ENCODE measurements around the gene GIGYF2.

DNA sequence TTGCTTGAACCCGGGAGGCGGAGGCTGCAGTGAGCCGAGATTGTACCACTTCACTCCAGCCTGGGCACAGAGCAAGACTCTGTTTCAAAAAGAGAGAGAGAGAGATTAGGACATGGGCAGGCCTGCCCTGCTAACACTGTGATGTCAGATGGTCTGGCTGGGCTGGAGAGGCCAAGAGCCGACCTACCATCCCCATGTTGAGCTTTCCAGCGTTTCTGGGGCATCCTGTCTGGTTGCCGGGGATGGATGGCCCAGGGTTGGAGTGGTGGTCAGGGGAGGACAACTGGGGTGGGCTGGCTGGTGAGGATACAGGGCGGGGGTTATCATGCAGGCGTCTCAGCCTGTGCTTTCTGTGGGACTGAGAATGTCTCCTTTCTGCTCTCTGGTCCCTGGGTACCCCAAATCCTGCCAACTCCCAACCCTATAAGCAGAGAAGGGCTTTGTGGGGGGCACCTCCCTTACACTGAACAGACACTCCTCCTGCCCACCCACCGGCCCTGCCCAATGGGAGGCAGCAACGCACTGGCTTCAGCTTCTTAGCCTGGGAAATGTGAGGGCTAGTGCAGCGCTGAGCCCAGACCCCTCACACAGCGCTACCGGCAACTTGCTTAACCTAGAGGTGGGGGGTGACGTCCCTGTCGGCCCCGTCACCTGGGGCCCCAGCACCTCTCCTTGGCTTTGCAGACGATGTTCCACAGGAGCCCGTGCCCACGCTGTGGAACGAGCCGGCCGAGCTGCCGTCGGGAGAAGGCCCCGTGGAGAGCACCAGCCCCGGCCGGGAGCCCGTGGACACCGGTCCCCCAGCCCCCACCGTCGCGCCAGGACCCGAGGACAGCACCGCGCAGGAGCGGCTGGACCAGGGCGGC lies 178.4 kb downstream of the GIGYF2 start:
- TF ChIP-seq, protein P1, sequence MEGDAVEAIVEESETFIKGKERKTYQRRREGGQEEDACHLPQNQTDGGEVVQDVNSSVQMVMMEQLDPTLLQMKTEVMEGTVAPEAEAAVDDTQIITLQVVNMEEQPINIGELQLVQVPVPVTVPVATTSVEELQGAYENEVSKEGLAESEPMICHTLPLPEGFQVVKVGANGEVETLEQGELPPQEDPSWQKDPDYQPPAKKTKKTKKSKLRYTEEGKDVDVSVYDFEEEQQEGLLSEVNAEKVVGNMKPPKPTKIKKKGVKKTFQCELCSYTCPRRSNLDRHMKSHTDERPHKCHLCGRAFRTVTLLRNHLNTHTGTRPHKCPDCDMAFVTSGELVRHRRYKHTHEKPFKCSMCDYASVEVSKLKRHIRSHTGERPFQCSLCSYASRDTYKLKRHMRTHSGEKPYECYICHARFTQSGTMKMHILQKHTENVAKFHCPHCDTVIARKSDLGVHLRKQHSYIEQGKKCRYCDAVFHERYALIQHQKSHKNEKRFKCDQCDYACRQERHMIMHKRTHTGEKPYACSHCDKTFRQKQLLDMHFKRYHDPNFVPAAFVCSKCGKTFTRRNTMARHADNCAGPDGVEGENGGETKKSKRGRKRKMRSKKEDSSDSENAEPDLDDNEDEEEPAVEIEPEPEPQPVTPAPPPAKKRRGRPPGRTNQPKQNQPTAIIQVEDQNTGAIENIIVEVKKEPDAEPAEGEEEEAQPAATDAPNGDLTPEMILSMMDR (IDR thresholded peaks at IDR 0.05): no peak
- TF ChIP-seq POLR2A (IDR thresholded peaks at IDR 0.05): no peak
